ENCODE results near the gene DMXL1.

DMXL1 gene

DNA sequence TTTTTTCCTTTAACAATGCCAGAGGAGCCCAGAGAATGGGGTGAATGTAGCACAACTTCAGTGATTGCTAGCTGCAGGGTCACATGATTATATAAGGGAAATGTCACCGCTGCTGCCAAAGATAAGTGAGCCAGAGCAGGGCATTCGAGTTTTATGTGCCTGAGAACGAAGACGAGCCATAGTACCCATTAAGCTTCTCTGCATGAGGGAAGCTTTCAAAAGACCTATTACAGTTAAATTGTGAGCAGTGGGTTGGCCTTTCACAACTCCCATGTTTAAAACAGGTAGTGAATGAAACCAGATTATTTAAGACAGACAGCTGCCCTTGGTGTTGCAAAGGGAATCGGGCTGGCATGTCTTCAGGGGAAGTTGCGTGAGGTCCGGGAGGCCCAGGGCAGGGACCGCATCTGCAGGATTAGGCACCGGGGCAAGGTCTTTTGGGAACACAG lies 202.5 kb downstream of the DMXL1 start:
- Histone ChIP-seq H3K4me3 (ENCODE audit: low read depth, low read length) (no peak overlapping the region), H3K36me3 (ENCODE audit: control insufficient read depth in 2 of 2, insufficient read depth in 1 of 2, low read length in 2 of 2) (no peaks in the 10 kb centered on the region), H3K4me1 (ENCODE audit: control insufficient read depth, insufficient read depth, low read length) (peaks cover 45% of the 10 kb centered on the region), H3K27ac (ENCODE audit: extremely low read depth, low read depth, low read length) (peak overlapping the region; percentile 17; the same call in 1 of the 2 replicates), H3K9me3 (ENCODE audit: control insufficient read depth, insufficient read depth, low read depth, low read length) (no peaks in the 10 kb centered on the region)
- ChIA-PET POLR2A (interaction anchor here (0.6 to 1.3 kb wide), 2 partner anchors 50 to 305 kb away, joined by 3 read pairs; no protein-coding TSS in a partner anchor), CTCF (interaction anchor here (0.7 to 1.5 kb wide), 3 partner anchors 16 to 285 kb away, joined by 3 read pairs; partner anchors contain the start of gene DTWD2)
- no peak for TF ChIP-seq KLF10 (tag by site-specific recombination; IDR thresholded peaks at IDR 0.05)
- 0 out of 2 replicates have a peak, but pooled peaks have one; percentile 56 for TF ChIP-seq ZBTB48 (tag by site-specific recombination; IDR thresholded peaks at IDR 0.05)
- no peak for TF ChIP-seq KLF17 (tag by site-specific recombination; IDR thresholded peaks at IDR 0.05)
- peak; percentile 27; the same call in 1 of the 2 replicates for TF ChIP-seq ZBTB17 (tag by site-specific recombination; IDR thresholded peaks at IDR 0.05)
- no peak for TF ChIP-seq ZNF157 (tag by site-specific recombination; IDR thresholded peaks at IDR 0.05)
- no peak for TF ChIP-seq ZNF114 (tag by site-specific recombination; IDR thresholded peaks at IDR 0.05)

DNA sequence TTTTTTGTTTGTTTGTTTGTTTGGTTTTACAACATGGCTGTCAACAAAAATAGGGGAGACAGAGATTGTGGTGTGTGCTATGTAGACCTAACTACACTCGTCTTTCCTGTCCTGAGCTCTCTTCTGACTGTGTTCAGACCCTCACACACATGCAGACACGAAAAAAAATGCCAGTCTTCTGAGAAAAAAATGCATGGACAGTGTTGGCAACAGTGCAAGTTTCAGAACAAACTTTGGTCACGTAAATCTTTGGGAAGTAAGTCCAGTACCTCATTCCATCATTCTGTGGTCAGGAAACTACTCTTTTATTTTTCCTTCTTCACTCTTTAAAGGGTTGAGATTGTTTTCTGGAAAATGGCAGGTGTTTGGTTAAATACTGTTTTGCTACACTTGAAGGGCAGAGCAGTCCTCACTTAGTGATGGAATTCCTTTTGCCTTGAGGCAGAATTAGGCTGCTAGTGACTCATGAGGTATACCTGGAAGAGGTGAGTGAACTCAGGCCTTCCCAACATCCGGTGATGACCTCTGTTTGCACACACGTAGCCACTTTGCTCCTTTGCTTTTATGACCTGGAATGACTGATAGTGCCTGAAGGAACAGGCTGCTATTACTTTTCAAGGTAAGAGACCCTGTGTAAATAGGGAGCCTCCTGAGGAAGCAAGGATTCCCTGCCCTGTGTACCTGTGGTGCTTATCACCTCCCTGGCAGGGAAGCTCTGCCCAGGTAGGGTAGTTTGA lies 203.3 kb downstream of the DMXL1 start:
- Histone ChIP-seq H3K9me3 (ENCODE audit: control insufficient read depth, insufficient read depth, low read depth, low read length) (no peaks in the 10 kb centered on the region), H3K27ac (ENCODE audit: extremely low read depth, low read depth, low read length) (peak overlapping the region; percentile 3; the same call in 1 of the 2 replicates), H3K4me3 (ENCODE audit: low read depth, low read length) (no peak overlapping the region), H3K4me1 (ENCODE audit: control insufficient read depth, insufficient read depth, low read length) (peaks cover 45% of the 10 kb centered on the region), H3K36me3 (ENCODE audit: control insufficient read depth in 2 of 2, insufficient read depth in 1 of 2, low read length in 2 of 2) (no peaks in the 10 kb centered on the region)
- TF ChIP-seq SALL2 (tag by site-specific recombination; IDR thresholded peaks at IDR 0.05; ENCODE audit: borderline replicate concordance) = no peak
- TF ChIP-seq ZBTB48 (tag by site-specific recombination; IDR thresholded peaks at IDR 0.05) = 0 out of 2 replicates have a peak, but pooled peaks have one; percentile 54
- TF ChIP-seq, protein P1, sequence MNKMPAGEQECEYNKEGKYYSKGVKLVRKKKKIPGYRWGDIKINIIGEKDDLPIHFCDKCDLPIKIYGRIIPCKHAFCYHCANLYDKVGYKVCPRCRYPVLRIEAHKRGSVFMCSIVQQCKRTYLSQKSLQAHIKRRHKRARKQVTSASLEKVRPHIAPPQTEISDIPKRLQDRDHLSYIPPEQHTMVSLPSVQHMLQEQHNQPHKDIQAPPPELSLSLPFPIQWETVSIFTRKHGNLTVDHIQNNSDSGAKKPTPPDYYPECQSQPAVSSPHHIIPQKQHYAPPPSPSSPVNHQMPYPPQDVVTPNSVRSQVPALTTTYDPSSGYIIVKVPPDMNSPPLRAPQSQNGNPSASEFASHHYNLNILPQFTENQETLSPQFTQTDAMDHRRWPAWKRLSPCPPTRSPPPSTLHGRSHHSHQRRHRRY (tag by site-specific recombination; IDR thresholded peaks at IDR 0.05) = no peak
- 0 out of 2 replicates have a peak, but pooled peaks have one; percentile 9 for TF ChIP-seq SP3 (tag by site-specific recombination; IDR thresholded peaks at IDR 0.05)
- no peak for TF ChIP-seq ZNF658 (tag by site-specific recombination; IDR thresholded peaks at IDR 0.05)
- peak; percentile 95 for TF ChIP-seq MYNN (tag by site-specific recombination; IDR thresholded peaks at IDR 0.05; ENCODE audit: borderline replicate concordance)
- TF ChIP-seq ZNF366 (tag by site-specific recombination; conservative IDR thresholded peaks at IDR 0.05) = peak; percentile 60
- no peak for TF ChIP-seq ZNF324 (tag by site-specific recombination; IDR thresholded peaks at IDR 0.05)
- TF ChIP-seq, protein P2, sequence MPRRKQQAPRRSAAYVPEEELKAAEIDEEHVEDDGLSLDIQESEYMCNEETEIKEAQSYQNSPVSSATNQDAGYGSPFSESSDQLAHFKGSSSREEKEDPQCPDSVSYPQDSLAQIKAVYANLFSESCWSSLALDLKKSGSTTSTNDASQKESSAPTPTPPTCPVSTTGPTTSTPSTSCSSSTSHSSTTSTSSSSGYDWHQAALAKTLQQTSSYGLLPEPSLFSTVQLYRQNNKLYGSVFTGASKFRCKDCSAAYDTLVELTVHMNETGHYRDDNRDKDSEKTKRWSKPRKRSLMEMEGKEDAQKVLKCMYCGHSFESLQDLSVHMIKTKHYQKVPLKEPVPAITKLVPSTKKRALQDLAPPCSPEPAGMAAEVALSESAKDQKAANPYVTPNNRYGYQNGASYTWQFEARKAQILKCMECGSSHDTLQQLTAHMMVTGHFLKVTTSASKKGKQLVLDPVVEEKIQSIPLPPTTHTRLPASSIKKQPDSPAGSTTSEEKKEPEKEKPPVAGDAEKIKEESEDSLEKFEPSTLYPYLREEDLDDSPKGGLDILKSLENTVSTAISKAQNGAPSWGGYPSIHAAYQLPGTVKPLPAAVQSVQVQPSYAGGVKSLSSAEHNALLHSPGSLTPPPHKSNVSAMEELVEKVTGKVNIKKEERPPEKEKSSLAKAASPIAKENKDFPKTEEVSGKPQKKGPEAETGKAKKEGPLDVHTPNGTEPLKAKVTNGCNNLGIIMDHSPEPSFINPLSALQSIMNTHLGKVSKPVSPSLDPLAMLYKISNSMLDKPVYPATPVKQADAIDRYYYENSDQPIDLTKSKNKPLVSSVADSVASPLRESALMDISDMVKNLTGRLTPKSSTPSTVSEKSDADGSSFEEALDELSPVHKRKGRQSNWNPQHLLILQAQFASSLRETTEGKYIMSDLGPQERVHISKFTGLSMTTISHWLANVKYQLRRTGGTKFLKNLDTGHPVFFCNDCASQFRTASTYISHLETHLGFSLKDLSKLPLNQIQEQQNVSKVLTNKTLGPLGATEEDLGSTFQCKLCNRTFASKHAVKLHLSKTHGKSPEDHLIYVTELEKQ (tag by site-specific recombination; IDR thresholded peaks at IDR 0.05; ENCODE audit: borderline replicate concordance) = 0 out of 2 replicates have a peak, but pooled peaks have one; percentile 17
- no peak for TF ChIP-seq ZNF660 (tag by site-specific recombination; IDR thresholded peaks at IDR 0.05)
- TF ChIP-seq FEZF1 (tag by site-specific recombination; IDR thresholded peaks at IDR 0.05) = 0 out of 2 replicates have a peak, but pooled peaks have one; percentile 22
- TF ChIP-seq IKZF3 (tag by site-specific recombination; IDR thresholded peaks at IDR 0.05) = 0 out of 2 replicates have a peak, but pooled peaks have one; percentile 37
- TF ChIP-seq ZNF426 (tag by site-specific recombination; IDR thresholded peaks at IDR 0.05) = no peak
- TF ChIP-seq KLF16 (tag by site-specific recombination; IDR thresholded peaks at IDR 0.05) = no peak
- TF ChIP-seq ZEB2 (tag by site-specific recombination; IDR thresholded peaks at IDR 0.05) = peak; percentile 39; the same call in 1 of the 2 replicates
- no peak for TF ChIP-seq HIC1 (tag by site-specific recombination; IDR thresholded peaks at IDR 0.05)
- 0 out of 2 replicates have a peak, but pooled peaks have one; percentile 32 for TF ChIP-seq ZXDB (tag by site-specific recombination; IDR thresholded peaks at IDR 0.05)
- no peak for TF ChIP-seq ZNF221 (tag by site-specific recombination; IDR thresholded peaks at IDR 0.05; ENCODE audit: borderline replicate concordance)
- CTCF ChIA-PET = interaction anchor here (0.6 to 1.5 kb wide), 3 partner anchors 16 to 286 kb away, joined by 3 read pairs; partner anchors contain the start of gene DTWD2
- POLR2A ChIA-PET = interaction anchor here (0.6 to 1.2 kb wide), 2 partner anchors 13 to 305 kb away, joined by 3 to 4 read pairs; no protein-coding TSS in a partner anchor

All from HEK293 (cell line).